Gastrocnemius medialis (tissue), 4 donors: ENCODE measurements around the gene SYT6. TPM values are rescaled to one million over a fixed set of nuclear protein-coding genes. Genes with fewer than 3 reads are reported as not detected.

Source experiments
- ATAC-seq, 2 donors: fragments of 150-250 bp; one replicate each; pipeline ENCODE4 v1.9.1; 2016
- DNase-seq, 2 donors: peaks; one replicate each; pipeline ENCODE4 v3.0.0-alpha.2; 2019
- H3K27ac ChIP-seq, 4 donors: fragments of 200-600 bp; sonication (generic); 1 replicate in 1 of 4; 2 replicates in 3 of 4; pipeline ENCODE4 v1.5.1; 2016 to 2018; ENCODE audit warnings: mild to moderate bottlenecking in 2 of 4, moderate library complexity in 1 of 4
- H3K27me3 ChIP-seq, 3 donors: fragments of 200-600 bp; sonication (generic) in 2 of 3; 1 replicate in 1 of 3; 2 replicates in 2 of 3; pipeline versions ENCODE4 v1.5.1 to v1.6.0; 2016 to 2019; ENCODE audit warnings: mild to moderate bottlenecking in 1 of 3, moderate library complexity in 1 of 3
- H3K36me3 ChIP-seq, 2 donors: fragments of 200-600 bp; sonication (generic) in 1 of 2; one replicate each; pipeline ENCODE4 v1.5.1; 2017 to 2018
- H3K4me1 ChIP-seq, 2 donors: fragments of 200-600 bp; sonication (generic) in 1 of 2; one replicate each; pipeline ENCODE4 v1.5.1; 2016 to 2017; ENCODE audit warnings: mild to moderate bottlenecking in 2 of 2
- H3K4me3 ChIP-seq, 4 donors: fragments of 200-600 bp; sonication (generic) in 3 of 4; 1 replicate in 1 of 4; 2 replicates in 3 of 4; pipeline ENCODE4 v1.5.1; 2016 to 2019; ENCODE audit warnings: mild to moderate bottlenecking in 2 of 4
- H3K9me3 ChIP-seq, 3 donors: fragments of 200-600 bp; sonication (generic) in 2 of 3; 1 replicate in 1 of 3; 2 replicates in 2 of 3; pipeline ENCODE4 v1.5.1; 2016 to 2019
- POLR2A ChIP-seq, 2 donors: fragments of 450-650 bp; IDR thresholded peaks; one replicate each; pipeline ENCODE4 v1.6.1; 2017; ENCODE audit warnings: antibody characterized with exemption in 2 of 2, mild to moderate bottlenecking in 2 of 2, moderate library complexity in 2 of 2
- in situ Hi-C, 4 donors: fragments of 200-750 bp; cut with MboI; loops; one replicate each; pipeline versions ENCODE4 v1.15.0 to v1.8.0; 2017; ENCODE audit warnings: low sequenced_read_pairs in 4 of 4
- intact Hi-C: fragments of 100-400 bp; cut with DNase I; formaldehyde crosslinking; loops from one replicate; pipeline ENCODE4 v1.15.1; 2023; ENCODE audit warnings: low total_unique reads
- total RNA-seq, 4 donors: library from RNA; depleted of rRNA; stranded (reverse); fragments of >200 nt; gene quantifications; one replicate each; pipeline versions ENCODE4 v1.1.0 to v1.2.3, GENCODE V29; 2016
- TF ChIP-seq, protein P1 (sequence below), 5 experiments: fragments of 450-650 bp in 3 of 5; fragments of 200-600 bp in 2 of 5; sonication (generic) in 2 of 5; IDR thresholded peaks in 4 of 5; conservative IDR thresholded peaks in 1 of 5; 1 replicate in 4 of 5; 2 replicates in 1 of 5; pipeline ENCODE4 v1.5.1; 2016 to 2019; ENCODE audit warnings: antibody characterized with exemption in 5 of 5, mild to moderate bottlenecking in 3 of 5, moderate library complexity in 3 of 5

Gene SYT6
- total RNA-seq, 4 donors from 2014 or later: 0.20 TPM; not detected in 3

DNA sequence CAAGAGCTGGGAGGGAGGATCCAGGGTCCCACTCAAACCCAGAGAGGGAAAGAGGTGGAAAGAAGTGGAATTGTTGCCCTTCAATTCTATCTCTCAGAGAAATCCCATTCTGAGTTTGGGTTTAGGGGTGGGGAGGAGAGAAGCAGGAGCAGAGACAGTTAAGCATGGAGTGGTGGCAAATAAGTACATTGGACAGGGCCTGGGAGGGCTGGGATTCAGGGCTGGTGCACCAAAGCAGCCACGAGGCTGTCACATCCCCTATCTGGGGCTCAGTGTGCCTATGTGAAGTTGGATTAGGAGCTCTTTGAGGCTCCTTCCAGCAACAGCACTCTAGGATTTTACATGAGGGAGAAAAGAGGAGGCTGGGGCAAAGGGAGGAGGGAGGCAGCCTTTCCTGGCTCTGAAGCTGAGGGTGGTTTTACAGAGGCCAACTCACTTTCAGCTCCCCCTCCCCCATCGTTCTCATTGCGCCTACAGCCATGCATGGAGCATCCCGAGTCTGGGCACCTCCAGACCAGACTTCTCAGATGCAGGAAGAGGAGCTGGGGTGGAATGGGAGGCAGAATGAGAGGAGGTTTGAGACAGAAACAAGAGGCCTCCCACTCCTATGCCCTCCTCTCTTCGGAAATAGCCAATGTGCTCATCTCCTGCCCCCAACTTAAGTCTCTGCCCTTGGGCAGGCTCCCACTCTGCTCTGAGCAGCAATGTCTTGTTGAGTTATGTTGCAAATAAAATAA, 3.0 kb upstream of the SYT6 start:
- DNase-seq: no peak
- in situ Hi-C loops: no loop called here
- H3K4me3 ChIP-seq: no peak overlapping the region
- no peaks in the 10 kb centered on the region for H3K9me3 ChIP-seq
- ATAC-seq: no peak
- TF ChIP-seq, protein P1, sequence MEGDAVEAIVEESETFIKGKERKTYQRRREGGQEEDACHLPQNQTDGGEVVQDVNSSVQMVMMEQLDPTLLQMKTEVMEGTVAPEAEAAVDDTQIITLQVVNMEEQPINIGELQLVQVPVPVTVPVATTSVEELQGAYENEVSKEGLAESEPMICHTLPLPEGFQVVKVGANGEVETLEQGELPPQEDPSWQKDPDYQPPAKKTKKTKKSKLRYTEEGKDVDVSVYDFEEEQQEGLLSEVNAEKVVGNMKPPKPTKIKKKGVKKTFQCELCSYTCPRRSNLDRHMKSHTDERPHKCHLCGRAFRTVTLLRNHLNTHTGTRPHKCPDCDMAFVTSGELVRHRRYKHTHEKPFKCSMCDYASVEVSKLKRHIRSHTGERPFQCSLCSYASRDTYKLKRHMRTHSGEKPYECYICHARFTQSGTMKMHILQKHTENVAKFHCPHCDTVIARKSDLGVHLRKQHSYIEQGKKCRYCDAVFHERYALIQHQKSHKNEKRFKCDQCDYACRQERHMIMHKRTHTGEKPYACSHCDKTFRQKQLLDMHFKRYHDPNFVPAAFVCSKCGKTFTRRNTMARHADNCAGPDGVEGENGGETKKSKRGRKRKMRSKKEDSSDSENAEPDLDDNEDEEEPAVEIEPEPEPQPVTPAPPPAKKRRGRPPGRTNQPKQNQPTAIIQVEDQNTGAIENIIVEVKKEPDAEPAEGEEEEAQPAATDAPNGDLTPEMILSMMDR (IDR thresholded peaks at IDR 0.05 in 4 of 5, conservative IDR thresholded peaks at IDR 0.05 in 1 of 5): no peak
- TF ChIP-seq POLR2A (IDR thresholded peaks at IDR 0.05): no peak
- peaks cover 13 to 24% of the 10 kb centered on the region in 2 donors for H3K4me1 ChIP-seq
- H3K27me3 ChIP-seq: peaks cover 42 to 50% (median 47%) of the 10 kb centered on the region in 3 donors
- H3K27ac ChIP-seq: no peak overlapping the region
- intact Hi-C loops: no loop called here
- H3K36me3 ChIP-seq: no peaks in the 10 kb centered on the region

DNA sequence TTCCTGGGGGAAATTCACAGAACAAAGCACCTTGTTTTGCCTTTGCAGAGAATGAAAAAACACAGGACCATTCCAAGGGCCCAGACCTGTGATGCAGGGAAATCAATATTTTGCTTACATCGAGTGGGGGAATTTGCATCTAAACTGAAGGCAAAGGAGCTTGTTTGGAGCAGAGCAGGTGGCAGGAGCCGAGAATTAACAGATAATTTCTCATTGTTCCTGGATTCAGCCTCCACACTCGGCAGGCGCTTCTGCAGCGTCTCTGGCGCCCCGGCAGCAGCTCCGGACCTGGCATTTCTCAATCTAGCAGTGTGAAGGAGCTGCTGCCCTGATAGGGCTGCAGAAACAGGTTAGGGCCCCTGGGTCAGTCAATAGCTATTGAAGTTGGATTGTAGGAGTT, 2.0 kb upstream of the SYT6 start:
- peaks cover 50 to 58% (median 52%) of the 10 kb centered on the region in 3 donors for H3K27me3 ChIP-seq
- no peaks in the 10 kb centered on the region for H3K36me3 ChIP-seq
- no peak for ATAC-seq
- no peaks in the 10 kb centered on the region for H3K9me3 ChIP-seq
- in situ Hi-C loops (no loop called here), intact Hi-C loops (no loop called here)
- H3K4me1 ChIP-seq: peaks cover 13 to 24% of the 10 kb centered on the region in 2 donors
- no peak overlapping the region for H3K27ac ChIP-seq
- no peak for DNase-seq
- TF ChIP-seq, protein P1 (IDR thresholded peaks at IDR 0.05 in 4 of 5, conservative IDR thresholded peaks at IDR 0.05 in 1 of 5): no peak
- no peak for TF ChIP-seq POLR2A (IDR thresholded peaks at IDR 0.05)
- H3K4me3 ChIP-seq: no peak overlapping the region

DNA sequence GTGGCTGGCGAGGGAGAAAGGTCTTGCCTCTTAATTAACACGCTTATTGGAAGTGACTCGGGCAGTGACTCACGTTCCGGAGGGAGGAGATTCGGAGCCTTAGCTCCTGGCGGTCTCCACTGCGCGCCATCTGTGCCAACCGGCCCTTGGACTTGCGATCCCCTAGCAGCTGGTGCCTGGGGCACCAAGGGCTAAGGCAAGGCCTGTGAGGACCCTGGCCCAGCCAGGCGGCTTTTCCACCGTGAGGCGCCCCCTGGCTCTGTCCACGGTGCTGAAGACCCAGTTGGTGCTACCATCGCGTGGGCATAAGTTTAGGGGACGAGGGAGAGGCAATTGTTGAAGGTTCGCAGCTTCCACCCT, 1.3 kb upstream of the SYT6 start:
- Histone ChIP-seq H3K4me1 (peaks cover 13 to 24% of the 10 kb centered on the region in 2 donors), H3K9me3 (no peaks in the 10 kb centered on the region), H3K4me3 (no peak overlapping the region), H3K36me3 (no peaks in the 10 kb centered on the region), H3K27ac (no peak overlapping the region), H3K27me3 (peaks cover 52 to 58% (median 52%) of the 10 kb centered on the region in 3 donors)
- TF ChIP-seq POLR2A (IDR thresholded peaks at IDR 0.05): no peak
- TF ChIP-seq, protein P1 (IDR thresholded peaks at IDR 0.05 in 4 of 5, conservative IDR thresholded peaks at IDR 0.05 in 1 of 5): no peak
- intact Hi-C loops: no loop called here
- DNase-seq (no peak), ATAC-seq (no peak)
- in situ Hi-C loops: no loop called here

DNA sequence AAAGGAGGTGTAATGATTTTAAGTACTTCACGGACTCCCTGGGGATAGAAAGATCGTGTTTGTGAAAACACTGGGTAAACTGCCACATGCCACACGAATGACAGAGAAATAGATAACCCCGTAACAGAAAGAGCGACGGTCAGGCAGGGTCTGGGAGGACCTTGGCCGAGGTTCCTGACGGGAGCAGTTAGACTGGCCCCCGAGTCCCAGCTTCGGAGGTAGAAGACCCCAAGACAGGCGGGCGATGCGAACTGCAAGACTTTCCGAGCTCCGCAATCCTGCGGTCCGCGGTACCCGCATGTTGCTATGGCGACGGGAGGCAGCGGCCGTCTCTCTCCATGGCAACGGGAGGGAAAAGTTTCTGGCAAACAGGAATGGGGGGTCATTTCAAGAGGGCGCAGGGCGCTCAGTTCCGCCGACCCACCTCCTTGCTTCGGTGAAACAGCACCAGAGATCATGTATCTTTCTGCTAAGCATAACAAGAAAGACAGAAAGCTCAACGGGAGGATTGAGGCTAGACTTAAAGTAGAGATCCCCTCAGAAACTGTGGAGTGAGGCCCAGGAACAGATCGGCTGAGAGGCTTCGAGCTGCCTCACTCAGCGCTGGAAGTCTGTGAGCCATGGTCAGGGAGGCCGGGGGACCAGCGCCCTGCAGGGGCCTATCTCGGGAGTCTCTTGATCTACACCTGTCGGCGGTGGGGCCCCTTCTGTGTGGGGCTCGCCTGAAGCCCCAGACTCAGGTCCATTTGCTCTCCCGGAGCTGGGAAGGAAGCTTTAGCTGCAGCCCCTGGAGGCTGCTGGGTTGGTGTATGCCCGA, 685 bp upstream of the SYT6 start:
- peak overlapping the region in 3 of 4 donors; percentile 38 to 59 (median 55) for H3K4me3 ChIP-seq
- peaks cover 13 to 24% of the 10 kb centered on the region in 2 donors for H3K4me1 ChIP-seq
- no peaks in the 10 kb centered on the region for H3K36me3 ChIP-seq
- no peak overlapping the region for H3K27ac ChIP-seq
- TF ChIP-seq POLR2A (IDR thresholded peaks at IDR 0.05): no peak
- TF ChIP-seq, protein P1 (IDR thresholded peaks at IDR 0.05 in 4 of 5, conservative IDR thresholded peaks at IDR 0.05 in 1 of 5): no peak
- intact Hi-C loops: no loop called here
- ATAC-seq (no peak), DNase-seq (no peak)
- peaks cover 52 to 58% (median 55%) of the 10 kb centered on the region in 3 donors for H3K27me3 ChIP-seq
- no peaks in the 10 kb centered on the region for H3K9me3 ChIP-seq
- in situ Hi-C loops: no loop called here
